LNCaP clone FGC (cell line): ENCODE data around the gene CDCA7.
"Not testable (repeated sequence)": the region's sequence is repeated elsewhere in the genome, so short reads cannot be mapped to it uniquely, and the experiment has no call there.

Experiments
- DNase-seq: peaks from one replicate; pipeline ENCODE4 v3.0.0-alpha.2; 2011; ENCODE audit warnings: low read depth
- H3K4me3 ChIP-seq: 2 replicates; pipeline ENCODE4 v1.5.1; 2011; ENCODE audit warnings: mild to moderate bottlenecking, low read depth, low read length, control low read depth
- TF ChIP-seq, protein P1 (sequence below): IDR thresholded peaks from 2 replicates; pipeline ENCODE4 v1.5.1; 2012; ENCODE audit warnings: mild to moderate bottlenecking; ENCODE audit not compliant: control insufficient read depth, insufficient read depth; ENCODE audit errors: extremely low read depth

The CDCA7 gene

GRCh38 chr2:173357346-173357745 is 2.7 kb downstream of the CDCA7 start:
- H3K4me3 ChIP-seq, result no peak overlapping the region
- TF ChIP-seq, protein P1, sequence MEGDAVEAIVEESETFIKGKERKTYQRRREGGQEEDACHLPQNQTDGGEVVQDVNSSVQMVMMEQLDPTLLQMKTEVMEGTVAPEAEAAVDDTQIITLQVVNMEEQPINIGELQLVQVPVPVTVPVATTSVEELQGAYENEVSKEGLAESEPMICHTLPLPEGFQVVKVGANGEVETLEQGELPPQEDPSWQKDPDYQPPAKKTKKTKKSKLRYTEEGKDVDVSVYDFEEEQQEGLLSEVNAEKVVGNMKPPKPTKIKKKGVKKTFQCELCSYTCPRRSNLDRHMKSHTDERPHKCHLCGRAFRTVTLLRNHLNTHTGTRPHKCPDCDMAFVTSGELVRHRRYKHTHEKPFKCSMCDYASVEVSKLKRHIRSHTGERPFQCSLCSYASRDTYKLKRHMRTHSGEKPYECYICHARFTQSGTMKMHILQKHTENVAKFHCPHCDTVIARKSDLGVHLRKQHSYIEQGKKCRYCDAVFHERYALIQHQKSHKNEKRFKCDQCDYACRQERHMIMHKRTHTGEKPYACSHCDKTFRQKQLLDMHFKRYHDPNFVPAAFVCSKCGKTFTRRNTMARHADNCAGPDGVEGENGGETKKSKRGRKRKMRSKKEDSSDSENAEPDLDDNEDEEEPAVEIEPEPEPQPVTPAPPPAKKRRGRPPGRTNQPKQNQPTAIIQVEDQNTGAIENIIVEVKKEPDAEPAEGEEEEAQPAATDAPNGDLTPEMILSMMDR, result no peak
- no peak for DNase-seq

DNA sequence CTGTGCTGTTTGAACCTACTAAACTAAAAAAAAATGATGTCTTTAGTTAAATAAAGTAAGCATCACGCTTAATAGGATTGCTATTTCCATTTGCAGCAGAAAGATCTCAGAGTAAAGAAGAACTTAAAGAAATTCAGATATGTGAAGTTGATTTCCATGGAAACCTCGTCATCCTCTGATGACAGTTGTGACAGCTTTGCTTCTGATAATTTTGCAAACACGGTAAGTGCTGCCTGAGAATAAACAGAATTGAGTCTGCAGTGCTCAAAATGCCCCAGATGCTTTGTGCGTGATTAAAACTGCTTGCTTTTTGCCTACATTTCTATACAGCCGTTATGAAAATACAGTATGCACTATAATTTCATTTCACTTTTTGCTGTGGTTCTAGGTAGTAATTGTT is 3.9 kb downstream of the CDCA7 start:
- H3K4me3 ChIP-seq, result no peak overlapping the region
- DNase-seq, result no peak
- TF ChIP-seq, protein P1, result no peak

- no peak for DNase-seq
- no peak overlapping the region for H3K4me3 ChIP-seq
- TF ChIP-seq, protein P1, result no peak
Measured at GRCh38 chr2:173359231-173359630, 4.6 kb downstream of the CDCA7 start.

DNA sequence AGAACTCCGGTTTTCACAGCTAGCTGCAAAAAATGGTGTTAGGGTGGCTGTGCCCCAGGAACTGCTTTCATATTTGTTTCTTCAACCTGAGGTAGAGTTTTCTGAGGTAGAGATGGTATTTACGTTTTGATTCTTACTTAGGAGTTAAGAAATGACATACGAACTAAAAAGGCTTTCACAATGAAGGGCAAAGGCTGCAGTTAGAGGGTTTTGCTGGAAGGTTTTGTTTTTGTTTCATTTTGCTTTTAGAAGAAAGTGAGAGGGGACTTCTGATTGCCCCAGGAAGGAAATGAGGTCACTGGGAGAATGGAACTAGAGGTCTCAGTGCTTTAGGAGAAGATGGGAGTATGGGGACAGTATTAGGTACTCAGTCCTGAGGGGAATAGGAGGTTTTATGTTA is 15.5 kb downstream of the CDCA7 start:
- TF ChIP-seq, protein P1, result no peak
- DNase-seq, result no peak
- H3K4me3 ChIP-seq, result no peak overlapping the region

- TF ChIP-seq, protein P1, result no peak
- no peak for DNase-seq
- H3K4me3 ChIP-seq, result no peak overlapping the region
Measured at GRCh38 chr2:173371023-173371422, 16.4 kb downstream of the CDCA7 start.

GRCh38 chr2:173373290-173373689 is 18.6 kb downstream of the CDCA7 start:
- DNase-seq, result no peak
- H3K4me3 ChIP-seq, result no peak overlapping the region
- TF ChIP-seq, protein P1, result no peak

GRCh38 chr2:173374634-173375033 is 20.0 kb downstream of the CDCA7 start:
- no peak for DNase-seq
- TF ChIP-seq, protein P1, result no peak
- no peak overlapping the region for H3K4me3 ChIP-seq

DNA sequence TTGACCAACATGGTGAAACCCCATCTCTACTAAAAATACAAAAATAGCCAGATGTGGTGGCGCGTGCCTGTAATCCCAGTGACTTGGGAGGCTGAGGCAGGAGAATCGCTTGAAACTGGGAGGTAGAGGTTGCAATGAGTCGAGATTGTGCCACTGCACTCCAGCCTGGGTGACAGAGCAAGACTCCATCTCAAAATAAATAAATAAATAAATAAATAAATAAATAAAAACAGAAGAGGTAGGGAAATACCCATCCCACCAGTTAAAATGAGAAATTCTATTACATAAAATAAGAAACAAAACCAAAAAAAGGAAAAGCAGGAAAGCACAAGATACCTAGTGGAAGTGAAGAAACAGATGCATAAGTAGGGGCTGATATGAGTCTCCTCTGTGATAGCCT is 30.9 kb downstream of the CDCA7 start:
- not testable (repeated sequence) for H3K4me3 ChIP-seq, DNase-seq
